Measurements from ENCODE around the gene IGIP.
"Not testable (repeated sequence)": the region's sequence is repeated elsewhere in the genome, so short reads cannot be mapped to it uniquely, and the experiment has no call there.

Gene IGIP

GRCh38 chr5:140142856-140143255 lies 17.1 kb downstream of the IGIP start:
- no peak for DNase-seq

GRCh38 chr5:140143521-140144258 lies 18.0 kb downstream of the IGIP start:
- no peak for DNase-seq

DNA sequence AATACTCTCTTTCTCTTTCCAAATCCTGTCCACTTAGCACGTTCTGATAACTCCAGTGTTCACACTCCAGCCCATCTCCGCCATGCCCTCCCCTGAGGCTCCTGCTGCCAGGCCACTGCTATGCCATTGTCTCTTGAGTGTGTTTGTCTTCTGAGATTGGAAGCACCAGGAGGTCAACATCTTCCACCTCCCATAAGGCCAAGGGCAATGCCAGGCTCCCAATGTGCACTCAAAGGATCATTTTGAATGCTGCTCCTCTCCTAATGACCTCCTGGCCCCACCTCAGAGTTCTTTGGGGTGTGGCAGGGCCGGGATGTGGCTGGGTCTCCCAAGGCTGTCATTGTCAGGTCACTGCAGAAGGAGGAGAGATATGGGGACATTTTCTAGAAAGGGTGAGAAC lies 19.5 kb downstream of the IGIP start:
- no peak for DNase-seq

- peak; percentile 52 to 59 for DNase-seq
These were observed 20.2 kb downstream of the IGIP start for GRCh38 chr5:140145818-140146522.

GRCh38 chr5:140146523-140146842 lies 20.7 kb downstream of the IGIP start:
- DNase-seq = no peak

- DNase-seq = no peak
These were observed 21.7 kb downstream of the IGIP start for GRCh38 chr5:140147460-140147859.

GRCh38 chr5:140148508-140148907 lies 22.8 kb downstream of the IGIP start:
- no peak for DNase-seq

- DNase-seq = no peak
These were observed 24.5 kb downstream of the IGIP start for GRCh38 chr5:140150201-140150600.

- no peak for DNase-seq
These were observed 25.6 kb downstream of the IGIP start for GRCh38 chr5:140151144-140152021.

GRCh38 chr5:140152022-140152999 lies 26.6 kb downstream of the IGIP start:
- DNase-seq = no peak

GRCh38 chr5:140153255-140153654 lies 27.5 kb downstream of the IGIP start:
- no peak for DNase-seq

DNA sequence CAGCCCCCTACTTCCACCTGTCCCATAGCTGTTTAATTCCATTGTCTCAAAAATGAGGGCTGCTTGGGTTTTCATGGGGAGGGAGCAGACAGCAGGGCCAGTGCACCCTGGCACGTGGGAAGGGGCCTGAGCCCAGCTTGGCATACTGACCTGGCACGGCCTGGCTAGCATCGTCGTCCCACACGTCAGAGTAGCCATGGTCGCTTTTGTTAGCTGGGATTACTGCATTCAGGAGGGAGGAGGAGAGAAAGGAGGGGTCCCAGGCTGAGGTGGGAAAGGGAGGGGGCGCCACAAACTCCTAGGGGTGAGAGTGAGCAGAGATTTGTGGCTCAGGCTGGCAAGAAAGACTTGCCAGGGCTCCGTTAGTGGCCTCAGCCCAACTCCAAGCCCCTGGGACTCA lies 28.2 kb downstream of the IGIP start:
- no peak for DNase-seq

- DNase-seq = not testable (repeated sequence)
These were observed 29.1 kb downstream of the IGIP start for GRCh38 chr5:140154710-140155381.

DNA sequence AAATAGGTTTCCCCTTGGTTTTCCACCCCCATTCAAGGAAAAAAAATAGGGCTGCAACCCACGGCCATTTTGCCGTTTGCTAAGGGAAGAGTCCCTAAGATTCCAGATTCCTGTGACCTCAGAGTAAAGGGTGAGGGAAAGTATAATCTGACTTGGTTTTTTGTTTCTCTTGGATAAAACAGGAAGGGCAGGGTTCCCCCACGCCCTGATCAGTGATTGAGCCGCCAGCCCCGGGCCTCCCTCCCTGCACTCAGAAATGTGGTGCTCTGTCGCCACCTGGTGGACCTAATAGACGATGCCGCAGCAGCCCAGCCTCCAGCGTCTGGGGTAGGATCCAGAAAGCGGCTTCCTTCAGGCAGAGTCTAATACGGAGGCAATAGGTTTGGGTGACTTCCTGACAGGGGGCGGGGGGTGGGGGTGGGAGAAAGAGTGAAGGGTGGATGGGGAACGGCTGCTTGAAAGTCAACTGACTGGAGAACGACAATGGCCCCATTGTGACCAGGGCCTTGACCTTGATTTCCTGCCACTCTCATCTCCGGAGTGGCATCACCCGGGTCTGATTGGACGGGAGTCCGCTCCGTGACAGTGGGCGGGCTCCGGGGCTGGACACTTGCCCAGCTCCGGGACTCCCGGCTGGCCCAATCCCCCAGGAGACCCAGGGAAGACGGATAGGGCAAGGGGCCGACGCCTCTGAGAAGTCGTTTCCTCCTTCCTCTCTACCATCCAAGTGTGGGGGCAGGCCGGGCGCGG lies 31.5 kb downstream of the IGIP start:
- DNase-seq = peak; percentile 81 to 88

DNA sequence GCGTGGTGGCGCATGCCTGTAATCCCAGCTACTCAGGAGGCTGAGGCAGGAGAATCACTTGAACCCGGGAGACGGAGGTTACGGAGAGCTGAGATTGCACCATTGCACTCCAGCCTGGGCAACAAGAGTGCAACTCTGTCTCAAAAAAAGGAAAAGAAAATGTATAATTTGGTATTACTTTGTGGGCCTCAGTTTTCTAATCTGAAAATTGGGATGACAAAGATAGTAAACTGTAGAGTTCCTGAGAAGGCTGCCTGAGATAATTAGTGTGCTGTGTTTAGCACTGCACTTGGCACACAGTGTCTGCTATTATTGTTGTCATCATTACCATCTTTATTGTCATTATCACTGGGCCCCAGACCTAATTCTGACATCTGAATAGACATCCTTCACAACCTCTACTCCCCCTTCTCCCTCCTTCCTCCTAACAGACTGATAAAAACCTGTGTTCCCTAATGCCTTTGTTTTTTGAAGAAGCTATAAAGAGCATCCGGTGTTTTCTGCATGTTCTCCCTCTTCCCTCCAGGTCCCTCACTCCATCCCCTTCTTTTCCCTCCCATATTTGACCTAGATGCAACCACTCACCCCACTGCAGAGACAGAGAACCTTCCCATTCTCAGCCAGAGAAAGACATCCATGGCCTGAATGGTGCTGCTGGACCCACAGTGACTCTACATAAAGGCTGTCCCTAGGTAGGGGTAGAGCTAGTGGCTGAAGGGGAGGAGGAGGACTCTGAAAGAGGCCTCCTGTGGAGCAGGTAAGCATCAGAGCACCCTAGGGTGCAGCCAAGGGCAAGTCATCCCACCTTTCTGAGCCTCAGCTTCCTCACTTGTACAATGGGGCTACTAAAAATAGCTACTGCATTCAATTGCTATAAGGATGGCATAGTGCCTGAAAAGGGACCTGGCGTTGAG lies 33.5 kb downstream of the IGIP start:
- DNase-seq = no peak

GRCh38 chr5:140162275-140162674 lies 36.5 kb downstream of the IGIP start:
- DNase-seq = no peak

GRCh38 chr5:140162781-140163180 lies 37.0 kb downstream of the IGIP start:
- no peak for DNase-seq

GRCh38 chr5:140165101-140165922 lies 39.6 kb downstream of the IGIP start:
- no peak for DNase-seq

GRCh38 chr5:140165923-140166270 lies 40.2 kb downstream of the IGIP start:
- DNase-seq = no peak
